Activated CD8-positive, alpha-beta memory T cell treated with anti-CD3 and anti-CD28 coated beads, Interleukin-2, amount 50 U/mL, for 4 hours (primary cell): ENCODE results near the gene GLIS1.

Experiments used
- DNase-seq: peaks from one replicate; pipeline ENCODE4 v3.0.0-alpha.2; 2020

GLIS1 gene

DNA sequence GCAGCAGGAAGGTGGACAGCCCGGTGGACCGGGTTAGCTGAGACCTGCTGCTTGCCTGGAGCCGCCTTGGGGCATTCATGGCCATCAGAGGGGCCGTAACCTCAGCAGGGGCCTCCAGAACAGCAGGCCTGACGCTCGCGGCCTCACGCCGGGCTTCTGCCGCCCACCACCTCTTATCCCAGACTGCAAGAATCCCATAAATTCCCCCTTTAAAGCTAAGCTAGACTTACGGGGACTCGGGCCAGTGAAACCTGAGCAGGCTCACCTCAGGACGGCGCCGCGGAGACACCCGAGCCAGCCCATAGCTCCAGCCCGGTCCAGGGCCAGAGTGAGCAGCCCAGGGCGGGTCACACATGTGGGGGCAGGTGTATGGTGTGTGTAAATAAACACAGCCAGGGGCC, 132.3 kb downstream of the GLIS1 start:
- peak; percentile 8 for DNase-seq

DNA sequence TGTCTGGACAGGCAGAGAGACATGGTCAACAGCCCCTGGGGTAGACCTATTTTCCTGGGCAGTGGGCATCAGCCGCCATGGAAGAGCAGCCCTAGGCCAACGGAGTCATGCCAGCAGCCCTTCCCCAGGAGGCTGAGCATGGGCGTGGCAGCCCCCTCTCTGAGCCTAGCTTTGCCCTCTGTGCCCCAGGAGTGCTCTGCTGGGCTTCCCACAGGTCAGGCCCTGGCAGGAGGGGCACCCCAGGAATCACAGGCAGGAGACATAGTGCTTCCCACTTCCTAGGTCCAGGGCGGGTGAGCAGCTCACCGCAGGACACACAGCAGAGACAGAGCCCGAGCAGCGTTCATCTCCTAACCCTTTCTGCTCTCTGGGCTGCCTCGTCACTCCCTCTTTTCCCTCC, 132.8 kb downstream of the GLIS1 start:
- DNase-seq = peak; percentile 3

DNA sequence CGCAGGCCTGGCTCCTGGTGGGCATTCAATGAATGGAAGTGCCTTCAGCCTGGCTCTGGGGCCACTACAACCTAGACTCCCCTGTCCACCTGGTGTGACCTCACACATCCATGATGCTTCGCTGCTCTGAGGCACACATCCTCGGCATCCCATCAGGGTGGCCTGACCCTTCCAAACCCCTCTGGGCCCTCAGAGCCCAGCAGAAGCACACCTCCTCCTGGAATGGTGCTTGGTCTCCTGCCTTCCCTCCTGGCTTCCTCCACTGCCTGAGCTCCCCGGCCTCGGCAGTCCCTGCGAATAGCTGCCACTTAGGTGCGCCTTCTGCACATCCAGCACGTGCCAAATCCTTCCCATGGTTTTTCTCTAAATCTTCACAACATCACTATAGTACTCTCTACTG, 133.8 kb downstream of the GLIS1 start:
- DNase-seq = no peak

DNA sequence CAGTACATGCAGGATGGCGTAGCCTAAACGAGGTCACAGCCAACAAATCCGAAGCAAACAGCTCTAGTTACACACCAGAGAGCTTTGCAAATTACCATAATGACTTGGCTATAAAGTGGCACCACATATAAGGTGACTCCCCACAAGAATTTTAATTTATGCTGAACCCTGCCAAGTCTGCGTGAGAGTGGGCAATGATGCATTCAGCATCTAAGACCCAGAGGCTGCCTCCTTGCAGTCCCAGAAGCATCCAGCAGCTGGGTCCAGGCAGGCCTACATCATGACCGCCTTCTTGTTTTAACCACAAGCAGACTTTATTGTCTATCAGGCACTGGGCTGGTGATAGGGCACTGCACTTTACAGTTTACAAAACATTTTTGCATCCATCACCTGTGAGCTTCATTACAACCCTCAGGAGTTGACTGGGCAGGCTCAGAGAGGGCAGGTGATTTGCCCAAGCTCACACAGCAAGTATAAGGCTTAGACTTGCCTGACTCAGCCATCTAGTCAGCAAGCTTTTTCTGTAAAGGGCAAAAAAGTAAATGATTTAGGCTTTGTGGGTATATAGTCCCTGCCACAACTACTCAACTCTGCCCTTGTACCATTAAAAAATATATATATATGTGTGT, 134.6 kb downstream of the GLIS1 start:
- no peak for DNase-seq

DNA sequence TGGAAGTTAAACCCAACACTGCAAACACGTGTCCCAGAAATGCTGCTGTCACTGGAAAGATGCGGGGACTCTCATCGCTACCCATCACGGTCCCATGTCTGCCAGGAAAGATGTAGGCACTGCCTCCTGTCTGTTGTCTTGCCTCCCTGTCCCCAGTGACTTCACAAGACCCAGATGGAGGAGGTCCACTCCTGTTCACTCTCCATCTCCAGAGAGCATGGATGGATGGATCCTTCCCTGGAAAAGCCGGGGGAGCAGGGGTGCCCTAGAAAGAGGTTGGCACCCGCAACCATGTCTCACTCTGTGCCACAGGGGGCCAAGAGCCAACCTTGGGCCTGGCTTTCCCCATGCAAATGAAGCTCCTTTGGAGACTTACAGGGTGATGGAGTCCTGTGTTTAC, 135.5 kb downstream of the GLIS1 start:
- DNase-seq = peak; percentile 5

DNA sequence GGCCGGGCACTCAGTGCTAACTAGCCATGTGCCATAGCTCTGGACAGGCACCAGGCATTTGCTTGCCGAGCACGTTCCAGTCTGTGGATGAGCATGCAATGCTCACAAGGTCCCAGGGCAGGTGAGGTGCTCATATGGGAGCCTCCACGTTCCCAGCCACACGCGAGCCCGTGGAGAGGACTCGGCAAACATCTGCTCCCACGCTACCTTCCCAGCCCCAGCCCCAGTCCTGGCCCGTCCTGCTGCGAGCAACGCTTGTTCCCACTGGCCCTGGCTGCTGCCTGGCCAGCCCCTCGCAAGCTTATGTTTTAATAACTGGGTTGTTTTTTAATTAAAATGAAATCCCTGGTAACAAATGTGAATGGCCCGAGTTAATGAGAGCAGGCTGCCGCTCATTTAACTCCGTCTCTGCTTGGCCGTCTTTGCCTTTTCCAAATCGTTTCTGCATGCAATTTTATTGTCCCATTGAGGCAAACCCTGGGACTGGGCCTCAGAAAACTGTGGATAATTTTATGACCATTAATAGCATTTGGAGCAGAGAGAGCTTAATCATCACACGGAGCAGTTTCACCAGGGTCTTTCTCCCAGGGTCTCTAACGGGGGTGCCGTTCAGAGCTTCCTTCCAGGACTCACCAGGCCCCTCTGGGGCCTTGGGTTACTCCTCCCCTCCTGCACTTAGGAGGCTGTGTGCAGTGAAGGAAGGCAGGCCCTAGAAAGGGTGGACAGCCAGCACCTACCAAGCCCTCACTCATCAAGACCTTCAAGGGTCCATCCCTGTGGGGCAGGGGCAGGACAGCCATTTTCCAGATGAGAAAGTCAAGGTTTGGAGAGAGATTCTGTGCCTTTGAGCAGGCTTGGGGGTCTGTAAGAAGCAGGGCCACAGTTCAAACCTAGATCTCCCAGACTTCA, 136.8 kb downstream of the GLIS1 start:
- peak; percentile 8 for DNase-seq

DNA sequence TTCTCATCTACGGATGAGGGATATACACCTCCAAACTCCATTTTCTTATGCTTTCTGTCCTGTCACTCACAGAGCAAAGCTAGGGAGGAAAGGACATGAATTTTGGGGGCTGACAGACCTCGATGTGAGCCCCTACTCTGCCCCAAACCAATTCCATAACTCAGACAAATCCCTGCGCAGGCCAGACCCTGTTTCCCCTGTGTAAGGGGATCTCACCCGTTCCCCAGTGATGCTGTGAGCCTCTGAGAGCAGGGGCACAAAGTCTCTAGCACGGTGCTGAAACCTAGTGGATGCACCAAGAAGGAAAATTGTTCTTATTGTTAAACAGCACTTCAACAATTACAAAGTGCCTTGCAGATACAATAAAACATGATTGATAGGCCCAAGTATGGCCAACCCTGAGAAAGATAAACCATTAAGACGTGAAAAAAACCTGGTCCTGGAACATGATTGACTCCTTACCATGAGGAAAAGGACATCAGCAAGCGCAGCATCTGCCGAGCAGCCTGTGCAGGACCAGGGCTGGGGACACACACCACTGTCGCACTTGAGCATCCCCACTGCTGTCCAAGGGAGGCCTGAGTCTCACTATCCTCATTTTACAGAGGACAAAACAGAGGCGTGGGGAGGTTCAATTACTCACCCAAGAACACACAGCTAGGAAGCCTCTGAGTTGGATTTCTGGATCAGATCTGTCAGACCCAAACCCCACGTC, 137.8 kb downstream of the GLIS1 start:
- DNase-seq = peak; percentile 6

DNA sequence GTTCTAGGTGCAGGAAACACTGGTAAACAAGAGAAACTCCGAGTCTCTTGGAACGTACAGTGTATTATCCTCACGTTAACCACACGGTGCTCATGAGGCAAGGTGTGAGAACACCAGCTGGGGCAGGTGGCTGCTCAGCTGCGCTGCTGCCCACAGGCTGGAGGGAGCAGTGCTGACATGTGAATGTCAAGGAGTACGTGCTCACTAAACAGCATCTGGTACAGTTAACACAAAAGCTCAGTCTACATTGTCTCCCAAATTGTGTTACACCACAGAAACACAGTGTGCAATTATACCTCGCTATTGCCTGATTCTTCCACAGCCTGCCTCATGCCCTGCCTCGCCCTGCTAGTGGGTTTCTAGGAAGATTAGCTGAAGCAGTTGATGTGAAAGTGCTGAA, 138.4 kb downstream of the GLIS1 start:
- peak; percentile 29 for DNase-seq

DNA sequence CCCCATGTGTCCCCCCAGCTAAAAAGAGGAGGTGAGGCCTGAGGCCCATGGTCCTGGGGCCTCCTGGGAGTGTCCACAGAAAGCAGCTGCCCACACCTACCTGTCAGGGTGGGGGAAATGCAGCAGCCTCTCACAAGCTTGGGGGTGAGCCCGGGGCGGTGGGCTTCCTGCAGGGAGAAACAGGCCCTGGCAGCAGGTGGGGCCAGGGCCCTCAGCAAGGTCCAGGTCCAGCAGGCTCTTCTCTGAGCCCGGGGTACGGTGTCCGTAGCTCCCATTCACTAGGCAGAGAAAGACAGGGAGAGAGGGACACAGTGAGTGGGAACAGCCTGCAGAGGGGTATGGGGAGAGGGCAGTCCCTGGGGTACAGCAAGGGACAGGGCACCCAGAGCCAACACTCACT, 139.0 kb downstream of the GLIS1 start:
- no peak for DNase-seq

DNA sequence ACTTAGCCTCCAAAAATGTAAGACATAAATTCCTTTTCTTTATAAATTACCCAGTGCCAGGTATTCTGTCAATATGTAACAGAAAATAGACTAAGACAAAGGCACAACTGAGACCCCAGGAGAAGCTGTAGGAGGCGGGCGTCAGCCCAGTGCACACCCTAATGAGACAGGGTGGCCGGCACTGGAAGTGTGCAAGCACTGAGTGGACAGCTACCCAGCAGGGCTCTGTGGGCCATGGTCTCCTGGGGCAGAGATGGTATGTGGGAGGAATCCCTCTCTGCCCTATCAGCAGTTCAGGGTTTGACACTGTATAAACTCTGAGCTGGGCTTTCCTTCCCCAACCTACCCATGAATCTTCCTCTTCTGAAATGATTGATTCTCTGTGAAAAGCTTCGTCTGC, 139.5 kb downstream of the GLIS1 start:
- DNase-seq = peak; percentile 9

DNA sequence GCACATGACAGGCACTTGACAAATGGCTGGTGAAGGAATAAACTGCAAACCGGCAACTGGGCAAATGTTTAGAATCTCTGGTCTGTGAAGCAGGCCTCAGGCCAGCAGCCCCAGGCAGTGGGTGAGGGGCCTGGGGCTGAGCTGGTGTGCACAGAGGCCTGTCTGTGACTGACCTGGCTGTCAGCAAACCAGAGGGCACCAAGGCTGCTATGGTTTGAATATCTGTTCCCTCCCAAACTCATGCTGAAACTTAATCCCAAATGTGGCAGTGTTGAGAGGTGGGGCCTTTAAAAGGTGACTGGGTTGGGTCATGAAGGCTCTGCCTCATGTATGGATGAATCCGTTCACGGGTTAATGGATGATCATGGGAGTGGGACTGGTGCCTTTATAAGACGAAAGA, 140.0 kb downstream of the GLIS1 start:
- peak; percentile 6 for DNase-seq

DNA sequence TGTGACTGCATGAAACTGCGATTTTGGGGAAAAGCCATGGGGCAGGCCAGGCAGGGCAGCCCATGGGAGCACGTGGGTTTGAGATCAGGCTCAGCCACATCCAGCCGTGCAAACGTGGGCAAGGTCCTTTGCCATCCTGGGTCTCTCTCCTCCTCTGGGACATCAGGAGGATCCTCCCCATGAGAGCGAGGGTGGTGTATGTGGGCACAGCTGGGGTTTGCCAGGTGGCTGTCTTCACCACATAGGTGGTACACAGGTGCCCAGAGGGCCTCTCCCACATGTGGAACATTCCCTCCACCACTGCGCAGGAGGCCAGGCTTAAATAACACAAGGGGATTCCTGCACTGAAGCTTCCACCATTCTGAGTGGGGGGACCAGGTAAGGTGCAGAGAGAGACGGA, 143.1 kb downstream of the GLIS1 start:
- no peak for DNase-seq

DNA sequence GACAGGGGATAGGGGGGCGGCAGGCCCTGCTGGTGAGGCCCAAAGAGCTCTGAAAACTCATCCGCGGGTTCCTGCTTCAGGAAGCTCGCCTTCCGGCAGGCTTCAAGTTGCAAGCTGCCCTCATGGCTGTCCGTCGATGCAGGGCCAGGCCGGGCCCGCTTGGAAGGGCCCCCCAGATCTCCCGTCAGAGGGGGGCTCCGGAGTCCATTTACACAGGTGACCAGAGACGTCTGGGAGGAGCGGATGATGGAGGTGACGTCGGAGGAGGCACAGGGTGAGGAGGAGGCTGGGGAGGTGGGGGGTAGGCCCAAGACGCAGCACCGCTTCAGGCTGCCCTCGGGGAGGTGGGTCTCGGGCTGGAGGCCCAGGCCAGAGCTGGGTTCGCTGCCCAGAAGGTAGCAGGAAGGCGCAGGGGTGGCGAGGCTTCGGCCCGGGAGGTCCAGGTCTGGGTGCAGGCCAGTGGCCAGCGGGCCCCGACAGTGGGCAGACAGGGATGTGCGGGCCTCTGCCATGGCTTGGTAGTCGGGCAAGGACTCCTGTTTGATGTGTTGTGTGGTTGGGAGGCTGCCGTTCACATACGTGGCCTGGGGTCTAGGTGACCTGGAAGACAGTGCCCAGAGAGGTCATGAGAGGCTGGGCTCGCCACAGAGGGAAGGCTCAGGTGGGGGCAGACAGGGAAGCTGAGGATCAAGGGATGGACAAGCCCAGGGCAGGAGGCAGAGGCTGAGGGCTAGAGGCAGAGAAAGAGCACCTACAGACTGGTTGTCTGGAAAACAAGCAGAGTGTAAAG, 144.4 kb downstream of the GLIS1 start:
- peak; percentile 14 for DNase-seq

DNA sequence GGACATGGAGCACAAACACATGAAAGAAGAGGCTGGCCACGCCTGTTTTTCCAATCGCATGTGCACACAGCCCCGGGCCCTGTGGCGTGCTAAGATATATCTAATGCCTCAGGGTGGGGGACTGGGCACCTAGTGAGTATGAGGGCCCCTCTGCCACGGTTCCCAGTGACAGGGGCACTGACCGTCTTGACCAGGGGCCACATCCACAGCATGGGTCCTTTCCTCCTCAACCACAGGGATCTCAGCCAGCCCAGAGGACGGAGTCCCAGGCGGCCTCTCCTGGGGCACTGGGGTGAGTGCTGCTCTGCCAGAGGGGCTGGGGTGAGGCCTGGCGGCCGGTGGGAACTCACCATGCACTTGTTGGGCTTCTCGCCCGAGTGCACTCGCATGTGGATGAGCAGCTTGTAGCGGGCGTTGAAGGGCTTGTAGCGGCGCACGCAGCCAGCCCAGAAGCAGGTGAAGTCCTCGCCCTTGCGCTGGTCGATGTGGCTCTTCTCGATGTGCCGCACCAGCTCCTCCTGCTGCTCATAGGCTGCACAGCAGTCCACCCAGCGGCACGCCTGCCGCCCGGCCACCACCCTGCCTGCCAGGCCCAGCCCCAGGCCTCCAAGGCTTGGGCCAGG, 145.1 kb downstream of the GLIS1 start:
- peak; percentile 9 for DNase-seq

DNA sequence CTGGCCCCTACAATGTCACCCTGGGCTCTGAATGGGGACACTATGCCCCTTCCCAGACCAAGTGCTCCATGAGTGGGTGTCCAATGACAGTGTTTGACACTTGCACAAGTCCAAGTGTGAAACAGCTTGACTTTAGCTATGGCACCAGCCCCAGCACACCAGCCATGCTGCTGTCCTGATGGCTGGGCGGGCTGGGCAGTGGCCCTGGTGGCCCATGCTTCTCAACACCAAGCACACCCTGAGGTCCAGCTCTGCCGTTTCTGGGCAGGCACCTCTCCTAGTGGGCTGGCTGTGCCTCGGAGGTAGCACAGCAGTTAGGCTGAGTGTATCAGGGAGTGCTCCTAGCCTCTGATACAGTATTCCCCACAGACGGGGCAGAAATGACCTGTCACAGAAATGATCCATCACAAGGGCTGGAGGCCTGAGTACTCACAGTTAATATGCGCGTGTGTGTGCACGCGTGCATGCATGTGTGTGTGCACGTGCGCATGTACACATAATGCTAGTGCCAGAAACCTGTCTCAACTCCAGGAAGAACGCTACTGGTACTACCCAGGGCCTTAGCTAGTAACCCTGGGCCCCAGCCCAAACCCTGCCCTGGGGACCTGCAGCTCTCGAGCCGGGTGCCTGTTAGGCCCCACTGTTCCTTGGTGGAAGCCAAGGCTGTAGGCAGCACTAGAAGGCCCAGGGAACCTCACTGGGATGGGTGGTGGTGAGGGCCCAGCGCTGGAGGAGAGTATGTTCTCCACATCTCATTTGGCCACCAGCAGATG, 145.8 kb downstream of the GLIS1 start:
- peak; percentile 8 for DNase-seq

DNA sequence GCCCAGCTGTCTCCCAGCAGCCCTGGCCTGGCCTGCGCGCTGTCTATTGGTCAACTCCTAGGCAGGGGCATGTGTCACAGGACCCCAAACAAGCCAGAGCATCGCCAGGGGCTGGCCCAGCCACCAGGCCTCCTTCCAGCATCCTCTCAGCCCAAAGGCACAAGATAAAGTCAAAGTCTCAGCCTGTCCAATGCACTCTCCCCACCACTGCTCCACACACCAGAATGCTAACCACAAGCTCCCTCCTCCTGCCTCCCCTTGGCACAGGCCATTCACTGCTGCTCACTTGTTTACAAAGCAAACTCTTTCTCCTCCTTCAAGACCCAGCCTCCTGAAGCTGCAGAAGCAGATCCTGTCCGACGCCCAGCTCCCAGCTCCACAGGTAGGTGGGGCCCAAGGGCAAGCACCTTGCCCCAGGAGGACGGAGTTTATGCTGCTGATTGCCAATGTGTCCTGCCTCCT, 146.4 kb downstream of the GLIS1 start:
- DNase-seq = peak; percentile 10

DNA sequence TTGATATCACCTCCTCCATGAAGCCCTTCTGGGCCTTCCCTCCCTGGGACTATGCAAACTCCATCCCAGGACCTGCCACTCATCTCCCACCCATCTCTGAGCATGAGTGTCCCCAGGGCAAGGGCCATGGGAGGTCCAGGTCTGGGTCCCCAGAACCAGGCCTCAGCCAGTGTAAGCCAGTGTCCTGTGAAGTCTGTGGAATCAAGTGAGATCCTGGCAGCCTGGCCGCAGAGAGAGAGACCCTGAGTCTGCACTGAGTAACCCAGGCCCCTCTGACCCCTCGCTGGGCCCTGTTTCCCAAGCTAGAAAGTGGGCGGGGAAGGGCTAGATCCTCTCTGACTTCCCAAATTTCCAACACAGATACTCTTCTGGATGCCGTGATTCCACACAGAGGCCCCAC, 147.0 kb downstream of the GLIS1 start:
- DNase-seq = peak; percentile 0

DNA sequence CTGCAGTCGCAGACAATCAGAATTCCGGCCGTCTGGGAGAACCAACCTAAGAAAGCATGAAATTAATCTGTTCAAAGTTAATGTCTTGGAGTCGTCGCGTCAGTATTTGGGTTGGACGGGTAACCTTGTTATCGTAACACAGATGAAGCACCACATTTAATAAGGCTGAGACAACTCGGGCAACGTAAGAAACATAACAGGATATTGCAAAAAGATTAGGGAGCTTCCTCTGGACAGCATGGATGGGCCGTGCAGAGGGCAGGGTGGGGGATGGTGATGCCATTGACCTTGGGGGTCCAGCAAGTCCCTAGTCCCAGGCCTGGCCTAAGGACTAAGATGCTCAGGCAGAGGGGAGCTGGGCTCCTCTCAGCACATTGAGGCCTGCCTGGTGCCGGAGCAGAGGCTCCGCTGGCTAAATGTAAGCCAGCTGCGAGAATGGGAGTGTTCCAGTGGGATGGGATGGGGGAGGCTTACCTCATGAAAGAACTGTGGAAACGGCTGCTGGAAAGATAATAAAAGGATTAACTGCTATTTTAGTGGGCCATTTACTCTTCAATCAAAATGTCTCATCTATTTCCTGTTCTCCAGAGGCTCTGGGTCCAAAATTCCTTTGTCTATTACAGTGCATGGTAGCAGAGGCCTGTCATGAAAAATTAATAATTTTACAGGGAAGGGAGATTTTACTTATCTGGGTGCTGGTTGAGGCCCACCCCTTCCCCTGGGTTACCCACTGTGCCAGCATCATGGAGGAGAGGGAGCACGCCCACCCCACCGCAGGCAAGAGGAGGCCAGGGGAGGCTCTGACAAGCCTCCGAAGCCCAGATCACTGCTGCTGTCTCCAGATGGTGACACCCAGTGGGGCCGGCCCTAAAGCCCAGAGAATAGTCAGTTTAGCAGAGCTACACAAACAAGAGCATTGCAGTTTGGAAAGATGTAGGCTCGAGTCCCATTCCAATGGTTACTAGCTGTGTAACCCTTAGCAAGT, 148.1 kb downstream of the GLIS1 start:
- DNase-seq = peak; percentile 0

DNA sequence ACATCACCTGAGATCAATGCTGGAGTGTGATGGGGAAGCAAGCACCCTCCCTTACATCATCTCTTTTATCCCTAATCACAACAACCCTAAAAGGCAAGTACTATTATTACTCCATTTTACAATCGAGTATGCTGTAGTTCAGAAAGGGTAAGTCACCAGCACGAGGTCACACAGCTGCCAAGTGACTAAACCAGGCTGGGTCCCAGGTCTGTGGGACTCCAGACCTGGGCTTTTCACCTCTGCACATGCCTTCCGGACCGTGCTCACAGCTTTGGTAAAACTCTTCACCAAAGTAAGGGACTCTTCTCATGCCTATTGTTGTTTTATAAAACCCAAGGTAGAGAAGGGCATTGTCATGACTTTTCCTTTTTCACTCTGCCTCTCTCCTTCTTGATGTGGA, 148.9 kb downstream of the GLIS1 start:
- peak; percentile 4 for DNase-seq
